Lower leg skin (tissue), 4 donors: ENCODE measurements around the gene P4HA3. TPM values are rescaled to one million over a fixed set of nuclear protein-coding genes. Genes with fewer than 3 reads are reported as not detected.

Experiments used
- DNase-seq, 2 donors: peaks; one replicate each; pipeline ENCODE4 v3.0.0-alpha.2; 2019; ENCODE audit warnings: low spot score in 2 of 2
- H3K4me3 ChIP-seq: fragments of 200-600 bp; sonication (generic); 2 replicates; pipeline ENCODE4 v1.5.1; 2017; ENCODE audit warnings: mild to moderate bottlenecking, low read depth; ENCODE audit not compliant: poor library complexity, severe bottlenecking
- CTCF ChIP-seq, 3 donors: fragments of 450-650 bp; IDR thresholded peaks; one replicate each; pipeline ENCODE4 v1.5.1; 2016; ENCODE audit warnings: antibody characterized with exemption in 3 of 3, mild to moderate bottlenecking in 3 of 3, moderate library complexity in 2 of 3
- POLR2A ChIP-seq, 2 donors: fragments of 450-650 bp; IDR thresholded peaks; one replicate each; pipeline ENCODE4 v1.6.1; 2016 to 2017; ENCODE audit warnings: antibody characterized with exemption in 2 of 2, mild to moderate bottlenecking in 1 of 2, moderate library complexity in 1 of 2
- WGBS, 2 donors: methylation state at CpG; one replicate each; pipeline ENCODE4 v1.1.5; 2018; 5-methylcytosine and 5-hydroxymethylcytosine counted together
- intact Hi-C: fragments of 100-400 bp; cut with DNase I; formaldehyde crosslinking; loops from one replicate; pipeline ENCODE4 v1.15.0; 2023; ENCODE audit warnings: low total_unique reads
- total RNA-seq, 4 donors: library from RNA; depleted of rRNA; stranded (reverse); fragments of >200 nt; gene quantifications; one replicate each; pipeline ENCODE4 v1.1.0, GENCODE V29; 2016

Gene P4HA3
- total RNA-seq, 4 donors from 2014 or later = 0.17 to 0.81 TPM; not detected in 2

GRCh38 chr11:74330075-74330858 is 18.8 kb upstream of the P4HA3 start:
- H3K4me3 ChIP-seq = no peak overlapping the region
- TF ChIP-seq CTCF (IDR thresholded peaks at IDR 0.05) = no peak
- TF ChIP-seq POLR2A (IDR thresholded peaks at IDR 0.05) = no peak
- intact Hi-C loops = no loop called here
- DNase-seq = no peak

GRCh38 chr11:74327076-74327475 is 15.6 kb upstream of the P4HA3 start:
- 88 to 93% methylated on average over 1 of the region's 1 CpG for whole genome bisulfite sequencing, 2 donors
- TF ChIP-seq CTCF (IDR thresholded peaks at IDR 0.05) = no peak
- TF ChIP-seq POLR2A (IDR thresholded peaks at IDR 0.05) = no peak
- H3K4me3 ChIP-seq = no peak overlapping the region
- DNase-seq = no peak
- intact Hi-C loops = no loop called here

DNA sequence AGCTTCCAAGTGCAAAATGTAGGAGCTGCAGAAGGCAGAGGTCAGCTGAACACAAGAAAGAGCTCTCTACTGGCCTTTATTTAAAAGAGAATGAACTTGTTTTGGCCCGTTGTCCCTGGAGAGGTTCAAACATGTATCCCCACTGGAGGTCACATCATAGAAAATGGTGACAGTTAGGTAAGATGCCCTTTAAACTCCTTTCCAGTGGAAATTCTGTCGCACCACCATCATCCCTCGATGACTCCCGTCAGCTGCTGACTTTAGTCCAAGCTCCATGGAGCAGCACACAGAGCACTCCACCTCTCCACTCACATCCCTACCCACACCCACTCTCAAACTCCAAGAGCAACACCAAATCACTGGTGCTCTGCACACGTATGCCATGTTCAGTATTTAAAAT is 15.2 kb upstream of the P4HA3 start:
- no peak for DNase-seq
- 80 to 81% methylated on average over 5 of the region's 5 CpGs for WGBS, 2 donors
- intact Hi-C loops = no loop called here
- H3K4me3 ChIP-seq = no peak overlapping the region
- TF ChIP-seq CTCF (IDR thresholded peaks at IDR 0.05) = no peak
- no peak for TF ChIP-seq POLR2A (IDR thresholded peaks at IDR 0.05)

GRCh38 chr11:74325649-74326645 is 14.5 kb upstream of the P4HA3 start:
- no peak for TF ChIP-seq CTCF (IDR thresholded peaks at IDR 0.05)
- no peak for TF ChIP-seq POLR2A (IDR thresholded peaks at IDR 0.05)
- no peak overlapping the region for H3K4me3 ChIP-seq
- intact Hi-C loops = no loop called here
- DNase-seq = peak; percentile 89 to 95
- 36 to 43% methylated on average over 7 of the region's 7 CpGs for WGBS, 2 donors

DNA sequence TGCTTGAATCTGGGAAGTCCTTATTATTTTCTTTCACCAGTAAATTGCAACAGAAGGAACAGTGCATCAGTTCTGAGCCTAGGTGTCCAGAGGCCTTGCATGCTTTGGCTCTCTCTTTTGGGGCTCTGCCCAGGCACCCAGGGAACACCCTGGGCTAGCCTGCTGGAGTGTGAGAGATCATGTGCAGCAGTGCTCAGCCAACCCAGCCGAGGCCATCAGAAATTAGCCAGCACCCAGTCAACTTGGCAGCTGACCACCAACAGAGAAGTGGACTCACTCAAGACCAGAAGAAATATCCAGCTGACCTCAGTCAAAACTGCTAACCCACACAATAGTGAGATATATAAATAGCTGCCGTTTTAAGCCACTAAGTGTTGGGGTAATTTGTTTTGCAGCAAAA is 11.2 kb upstream of the P4HA3 start:
- DNase-seq = peak in 1 of 2 donors; percentile 45

More for the DNA sequence above, 11.2 kb upstream of the P4HA3 start:
- WGBS, 2 donors = 46 to 52% methylated on average over 2 of the region's 2 CpGs
- intact Hi-C loops = no loop called here
- H3K4me3 ChIP-seq = no peak overlapping the region
- TF ChIP-seq POLR2A (IDR thresholded peaks at IDR 0.05) = no peak
- TF ChIP-seq CTCF (IDR thresholded peaks at IDR 0.05) = no peak
